CD14-positive monocyte (primary cell): ENCODE results near the gene MARCHF5. TPM values are rescaled to one million over a fixed set of nuclear protein-coding genes. Genes with fewer than 3 reads are reported as not detected.

Source experiments
- DNase-seq, 3 donors: peaks; one replicate each; pipeline ENCODE4 v3.0.0-alpha.2; 2011 to 2022
- H2AFZ ChIP-seq: 2 replicates; pipeline ENCODE4 v1.6.0; 2012; ENCODE audit warnings: mild to moderate bottlenecking, low read depth, low read length, inconsistent platforms; ENCODE audit not compliant: insufficient read depth, poor library complexity, severe bottlenecking
- H3K27ac ChIP-seq, 2 donors: 1 replicate in 1 of 2; 2 replicates in 1 of 2; pipeline ENCODE4 v1.5.1; 2012 to 2013; ENCODE audit warnings: low read length in 2 of 2, control low read depth in 1 of 2, inconsistent platforms in 1 of 2, low read depth in 1 of 2, mild to moderate bottlenecking in 1 of 2
- H3K27me3 ChIP-seq, 2 donors: one replicate each; pipeline versions ENCODE4 v1.6.0 to v1.6.1; 2011 to 2013; ENCODE audit warnings: low read length in 2 of 2; ENCODE audit not compliant: control insufficient read depth in 2 of 2, insufficient read depth in 2 of 2
- H3K36me3 ChIP-seq, 2 donors: replicated peaks in 1 of 2; 1 replicate in 1 of 2; 2 replicates in 1 of 2; pipeline versions ENCODE4 v1.5.1 to v1.6.1; 2012 to 2013; ENCODE audit warnings: low read length in 2 of 2, control low read depth in 1 of 2, inconsistent platforms in 1 of 2, mild to moderate bottlenecking in 1 of 2; ENCODE audit not compliant: insufficient read depth in 2 of 2, control insufficient read depth in 1 of 2
- H3K4me1 ChIP-seq, 2 donors: 1 replicate in 1 of 2; 2 replicates in 1 of 2; pipeline versions ENCODE4 v1.5.1 to v1.6.1; 2012 to 2013; ENCODE audit warnings: low read length in 2 of 2, control low read depth in 1 of 2, inconsistent platforms in 1 of 2, mild to moderate bottlenecking in 1 of 2, moderate library complexity in 1 of 2; ENCODE audit not compliant: insufficient read depth in 2 of 2, control insufficient read depth in 1 of 2
- H3K4me2 ChIP-seq: replicated peaks from 2 replicates; pipeline ENCODE3; 2012; ENCODE audit warnings: low read length, moderate library complexity, mild to moderate bottlenecking; ENCODE audit not compliant: poor library complexity, severe bottlenecking; ENCODE audit errors: extremely low read depth
- H3K4me3 ChIP-seq, 3 experiments: fragments of 200-600 bp in 1 of 3; sonication (generic) in 1 of 3; replicated peaks in 1 of 3; 1 replicate in 2 of 3; 2 replicates in 1 of 3; pipeline ENCODE4 v1.5.1; 2011 to 2013; ENCODE audit warnings: low read length in 3 of 3, mild to moderate bottlenecking in 3 of 3, control low read depth in 2 of 3, low read depth in 2 of 3, inconsistent platforms in 1 of 3, moderate library complexity in 1 of 3
- H3K79me2 ChIP-seq: 2 replicates; pipeline ENCODE4 v1.6.0; 2012; ENCODE audit warnings: mild to moderate bottlenecking, control low read depth, inconsistent platforms, low read length, moderate library complexity; ENCODE audit not compliant: insufficient read depth
- H3K9ac ChIP-seq: 2 replicates; pipeline ENCODE4 v1.6.0; 2017; ENCODE audit warnings: low read length, mild to moderate bottlenecking; ENCODE audit not compliant: insufficient read depth, poor library complexity, severe bottlenecking
- H3K9me3 ChIP-seq, 2 donors: replicated peaks in 1 of 2; 1 replicate in 1 of 2; 2 replicates in 1 of 2; pipeline versions ENCODE4 v1.5.1 to v1.6.1; 2012 to 2013; ENCODE audit warnings: low read length in 2 of 2, control low read depth in 1 of 2; ENCODE audit not compliant: control insufficient read depth in 1 of 2, insufficient read depth in 1 of 2
- H4K20me1 ChIP-seq: 2 replicates; pipeline ENCODE4 v1.6.0; 2012; ENCODE audit warnings: mild to moderate bottlenecking, low read length, control low read depth, moderate library complexity; ENCODE audit not compliant: insufficient read depth
- H3K27ac Mint-ChIP-seq, 7 donors: one replicate each; pipeline ENCODE4 v1.8.0; 2020; ENCODE audit warnings: mild to moderate bottlenecking in 7 of 7, mixed read lengths in 7 of 7, moderate library complexity in 6 of 7, inconsistent platforms in 2 of 7
- H3K27me3 Mint-ChIP-seq, 3 donors: one replicate each; pipeline ENCODE4 v1.8.0; 2021 to 2022; ENCODE audit warnings: low read depth in 3 of 3, mild to moderate bottlenecking in 3 of 3, mixed read lengths in 3 of 3, moderate library complexity in 3 of 3, inconsistent platforms in 1 of 3
- H3K36me3 Mint-ChIP-seq, 2 donors: one replicate each; pipeline ENCODE4 v1.8.0; 2020; ENCODE audit warnings: mixed read lengths in 2 of 2, inconsistent platforms in 1 of 2, mild to moderate bottlenecking in 1 of 2
- H3K4me1 Mint-ChIP-seq: one replicate; pipeline ENCODE4 v1.8.0; 2020; ENCODE audit warnings: mild to moderate bottlenecking, mixed read lengths
- H3K4me3 Mint-ChIP-seq, 2 donors: one replicate each; pipeline ENCODE4 v1.8.0; 2020; ENCODE audit warnings: mild to moderate bottlenecking in 2 of 2, mixed read lengths in 2 of 2, moderate library complexity in 1 of 2
- H3K9me3 Mint-ChIP-seq, 7 donors: one replicate each; pipeline ENCODE4 v1.8.0; 2020 to 2022; ENCODE audit warnings: mixed read lengths in 7 of 7, mild to moderate bottlenecking in 6 of 7, moderate library complexity in 6 of 7, inconsistent platforms in 2 of 7
- WGBS: methylation state at CpG from one replicate; pipeline ENCODE4 v1.1.5; 2013; ENCODE audit warnings: missing lambda C conversion rate; ENCODE audit not compliant: insufficient coverage; 5-methylcytosine and 5-hydroxymethylcytosine counted together
- intact Hi-C, 2 donors: fragments of 100-400 bp; cut with micrococcal nuclease; formaldehyde crosslinking; loops; one replicate each; pipeline versions ENCODE4 v1.15.0 to v1.15.1; 2023
- polyA plus RNA-seq, 3 donors: library from polyadenylated mRNA; depleted of rRNA in 1 of 3; unstranded in 2 of 3; stranded (reverse) in 1 of 3; fragments of 300-500 nt in 2 of 3; fragments of >200 nt in 1 of 3; fragmentation: Illumina TruSeq in 2 of 3; gene quantifications; 1 replicate in 2 of 3; 2 replicates in 1 of 3; pipeline ENCODE4 v1.2.3, GENCODE V29; 2012 to 2021
- TF ChIP-seq, protein P1 (sequence below): fragments of 200-600 bp; IDR thresholded peaks from one replicate; pipeline ENCODE4 v1.8.0; 2022; ENCODE audit warnings: antibody characterized with exemption, mild to moderate bottlenecking

MARCHF5 gene
- polyA plus RNA-seq, 3 donors = 15.8 to 30.6 (median 29.6) TPM

DNA sequence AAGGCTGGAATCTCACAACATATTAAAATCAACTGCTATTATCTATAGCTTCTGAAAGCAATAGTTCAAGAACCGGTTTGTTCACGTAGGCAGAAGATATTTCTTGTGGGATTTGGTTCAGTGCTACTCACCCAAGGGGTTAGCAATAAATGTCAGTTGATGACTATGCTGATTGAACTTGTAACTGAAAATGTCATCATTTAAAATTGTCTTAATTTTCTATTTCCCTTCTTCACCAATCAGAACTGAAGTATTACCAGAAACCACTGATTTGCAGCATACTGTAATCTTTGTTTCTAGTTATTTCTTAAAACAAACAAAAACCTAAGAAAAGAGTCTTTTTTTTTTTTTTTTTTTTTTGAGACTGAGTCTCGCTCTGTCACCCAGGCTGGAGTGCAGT, 46.2 kb upstream of the MARCHF5 start:
- no CpG with 5 or more reads among the region's 3 CpGs for WGBS
- H3K27ac ChIP-seq = no peak overlapping the region
- no peaks in the 10 kb centered on the region for H3K27me3 Mint-ChIP-seq
- TF ChIP-seq, protein P1, sequence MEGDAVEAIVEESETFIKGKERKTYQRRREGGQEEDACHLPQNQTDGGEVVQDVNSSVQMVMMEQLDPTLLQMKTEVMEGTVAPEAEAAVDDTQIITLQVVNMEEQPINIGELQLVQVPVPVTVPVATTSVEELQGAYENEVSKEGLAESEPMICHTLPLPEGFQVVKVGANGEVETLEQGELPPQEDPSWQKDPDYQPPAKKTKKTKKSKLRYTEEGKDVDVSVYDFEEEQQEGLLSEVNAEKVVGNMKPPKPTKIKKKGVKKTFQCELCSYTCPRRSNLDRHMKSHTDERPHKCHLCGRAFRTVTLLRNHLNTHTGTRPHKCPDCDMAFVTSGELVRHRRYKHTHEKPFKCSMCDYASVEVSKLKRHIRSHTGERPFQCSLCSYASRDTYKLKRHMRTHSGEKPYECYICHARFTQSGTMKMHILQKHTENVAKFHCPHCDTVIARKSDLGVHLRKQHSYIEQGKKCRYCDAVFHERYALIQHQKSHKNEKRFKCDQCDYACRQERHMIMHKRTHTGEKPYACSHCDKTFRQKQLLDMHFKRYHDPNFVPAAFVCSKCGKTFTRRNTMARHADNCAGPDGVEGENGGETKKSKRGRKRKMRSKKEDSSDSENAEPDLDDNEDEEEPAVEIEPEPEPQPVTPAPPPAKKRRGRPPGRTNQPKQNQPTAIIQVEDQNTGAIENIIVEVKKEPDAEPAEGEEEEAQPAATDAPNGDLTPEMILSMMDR = no peak
- H3K4me3 ChIP-seq = no peak overlapping the region
- intact Hi-C loops = no loop called here
- H3K9ac ChIP-seq = no peak overlapping the region
- H3K27ac Mint-ChIP-seq = no peak overlapping the region
- no peaks in the 10 kb centered on the region for H3K36me3 Mint-ChIP-seq
- H3K36me3 ChIP-seq = no peaks in the 10 kb centered on the region
- H3K9me3 Mint-ChIP-seq = peaks cover 0 to 1% (median 0%) of the 10 kb centered on the region in 7 donors
- no peaks in the 10 kb centered on the region for H3K79me2 ChIP-seq
- H4K20me1 ChIP-seq = no peaks in the 10 kb centered on the region
- no peak overlapping the region for H2AFZ ChIP-seq
- DNase-seq = no peak
- no peaks in the 10 kb centered on the region for H3K9me3 ChIP-seq
- H3K4me2 ChIP-seq = no peak overlapping the region
- H3K4me1 Mint-ChIP-seq = peaks cover 21% of the 10 kb centered on the region
- no peak overlapping the region for H3K4me3 Mint-ChIP-seq
- peaks cover 16 to 21% of the 10 kb centered on the region in 2 donors for H3K4me1 ChIP-seq
- no peaks in the 10 kb centered on the region for H3K27me3 ChIP-seq

DNA sequence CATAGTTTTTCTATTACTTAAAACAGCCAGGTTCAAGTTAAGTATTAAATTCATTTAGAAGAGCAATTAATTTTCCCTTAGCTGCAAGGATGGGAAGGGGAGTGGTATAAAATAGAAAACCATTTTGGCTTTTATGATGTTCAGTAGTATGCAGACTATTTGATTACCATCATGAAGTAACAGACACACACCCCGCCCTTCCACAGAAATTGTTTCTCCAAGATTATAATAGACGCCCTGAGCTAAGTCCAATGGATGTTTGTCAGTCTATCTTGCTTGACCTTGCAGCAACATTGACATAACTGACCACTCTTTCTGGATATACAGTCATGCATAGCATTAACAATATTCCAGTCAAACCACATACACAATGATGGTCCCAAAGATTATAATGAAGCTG, 42.4 kb upstream of the MARCHF5 start:
- Mint-ChIP-seq H3K9me3 (peaks cover 0 to 1% (median 0%) of the 10 kb centered on the region in 7 donors), H3K27ac (no peak overlapping the region)
- intact Hi-C loops = no loop called here

More for the DNA sequence above, 42.4 kb upstream of the MARCHF5 start:
- Histone ChIP-seq H3K27ac (no peak overlapping the region), H3K4me2 (no peak overlapping the region), H3K9ac (no peak overlapping the region), H4K20me1 (no peaks in the 10 kb centered on the region), H3K4me3 (no peak overlapping the region), H3K79me2 (no peaks in the 10 kb centered on the region), H3K9me3 (no peaks in the 10 kb centered on the region), H2AFZ (no peak overlapping the region), H3K27me3 (no peaks in the 10 kb centered on the region), H3K4me1 (peaks cover under 1 to 3% of the 10 kb centered on the region in 2 donors), H3K36me3 (no peaks in the 10 kb centered on the region)
- no peaks in the 10 kb centered on the region for H3K36me3 Mint-ChIP-seq
- WGBS = 88% methylated on average over 1 of the region's 2 CpGs
- DNase-seq = no peak
- no peaks in the 10 kb centered on the region for H3K4me1 Mint-ChIP-seq
- TF ChIP-seq, protein P1 = no peak
- H3K27me3 Mint-ChIP-seq = no peaks in the 10 kb centered on the region
- no peak overlapping the region for H3K4me3 Mint-ChIP-seq
